ENCODE measurements around the gene BANF2. TPM values are rescaled to one million over a fixed set of nuclear protein-coding genes. Genes with fewer than 3 reads are reported as not detected.
"Not testable (repeated sequence)": the region's sequence is repeated elsewhere in the genome, so short reads cannot be mapped to it uniquely, and the experiment has no call there.

BANF2 gene
- total RNA-seq, 1 donor = not detected

GRCh38 chr20:17706632-17707031 lies 6.9 kb downstream of the BANF2 start:
- Histone ChIP-seq H4K20me1 (ENCODE audit: insufficient read depth, low read length) (no peaks in the 10 kb centered on the region), H3K4me3 (ENCODE audit: insufficient read depth, low read length) (no peak overlapping the region), H3K4me1 (ENCODE audit: insufficient read depth, low read length) (peaks cover 8% of the 10 kb centered on the region), H3K79me2 (ENCODE audit: insufficient read depth, low read length) (no peaks in the 10 kb centered on the region), H3K27ac (ENCODE audit: low read depth, low read length) (no peak overlapping the region), H3K27me3 (ENCODE audit: insufficient read depth, low read length) (no peaks in the 10 kb centered on the region), H3K9me3 (ENCODE audit: low read depth, low read length) (no peaks in the 10 kb centered on the region), H2AFZ (ENCODE audit: low read length) (no peak overlapping the region), H3K36me3 (ENCODE audit: insufficient read depth, low read length) (no peaks in the 10 kb centered on the region), H3K4me2 (ENCODE audit: insufficient read depth, low read length) (no peak overlapping the region)
- no peak for DNase-seq (ENCODE audit: insufficient read length, low spot score, missing footprints)
- no peak for TF ChIP-seq CTCF (IDR thresholded peaks at IDR 0.05; ENCODE audit: extremely low read depth, low read depth, low read length)

- H4K20me1 ChIP-seq (ENCODE audit: insufficient read depth, low read length); H3K27ac ChIP-seq (ENCODE audit: low read depth, low read length); H2AFZ ChIP-seq (ENCODE audit: low read length); H3K4me3 ChIP-seq (ENCODE audit: insufficient read depth, low read length); DNase-seq (ENCODE audit: insufficient read length, low spot score, missing footprints); H3K4me1 ChIP-seq (ENCODE audit: insufficient read depth, low read length); H3K79me2 ChIP-seq (ENCODE audit: insufficient read depth, low read length); H3K36me3 ChIP-seq (ENCODE audit: insufficient read depth, low read length); H3K27me3 ChIP-seq (ENCODE audit: insufficient read depth, low read length); H3K4me2 ChIP-seq (ENCODE audit: insufficient read depth, low read length); H3K9me3 ChIP-seq (ENCODE audit: low read depth, low read length): not testable (repeated sequence)
These were observed 8.2 kb downstream of the BANF2 start for GRCh38 chr20:17707951-17708350.

GRCh38 chr20:17708675-17709360 lies 9.1 kb downstream of the BANF2 start:
- no peaks in the 10 kb centered on the region for H4K20me1 ChIP-seq (ENCODE audit: insufficient read depth, low read length)
- H3K4me3 ChIP-seq (ENCODE audit: insufficient read depth, low read length) = no peak overlapping the region
- no peak overlapping the region for H3K27ac ChIP-seq (ENCODE audit: low read depth, low read length)
- H3K79me2 ChIP-seq (ENCODE audit: insufficient read depth, low read length) = no peaks in the 10 kb centered on the region
- peaks cover 8% of the 10 kb centered on the region for H3K4me1 ChIP-seq (ENCODE audit: insufficient read depth, low read length)
- no peaks in the 10 kb centered on the region for H3K36me3 ChIP-seq (ENCODE audit: insufficient read depth, low read length)
- no peaks in the 10 kb centered on the region for H3K9me3 ChIP-seq (ENCODE audit: low read depth, low read length)
- TF ChIP-seq CTCF (IDR thresholded peaks at IDR 0.05; ENCODE audit: extremely low read depth, low read depth, low read length) = no peak
- no peak overlapping the region for H3K4me2 ChIP-seq (ENCODE audit: insufficient read depth, low read length)
- H2AFZ ChIP-seq (ENCODE audit: low read length) = no peak overlapping the region
- DNase-seq (ENCODE audit: insufficient read length, low spot score, missing footprints) = no peak
- no peaks in the 10 kb centered on the region for H3K27me3 ChIP-seq (ENCODE audit: insufficient read depth, low read length)

- no peak for DNase-seq (ENCODE audit: insufficient read length, low spot score, missing footprints)
- Histone ChIP-seq H3K27ac (ENCODE audit: low read depth, low read length) (no peak overlapping the region), H3K27me3 (ENCODE audit: insufficient read depth, low read length) (no peaks in the 10 kb centered on the region), H3K4me1 (ENCODE audit: insufficient read depth, low read length) (peaks cover 8% of the 10 kb centered on the region), H4K20me1 (ENCODE audit: insufficient read depth, low read length) (no peaks in the 10 kb centered on the region), H3K79me2 (ENCODE audit: insufficient read depth, low read length) (no peaks in the 10 kb centered on the region), H2AFZ (ENCODE audit: low read length) (no peak overlapping the region), H3K4me2 (ENCODE audit: insufficient read depth, low read length) (no peak overlapping the region), H3K36me3 (ENCODE audit: insufficient read depth, low read length) (no peaks in the 10 kb centered on the region), H3K9me3 (ENCODE audit: low read depth, low read length) (no peaks in the 10 kb centered on the region), H3K4me3 (ENCODE audit: insufficient read depth, low read length) (no peak overlapping the region)
- no peak for TF ChIP-seq CTCF (IDR thresholded peaks at IDR 0.05; ENCODE audit: extremely low read depth, low read depth, low read length)
These were observed 9.9 kb downstream of the BANF2 start for GRCh38 chr20:17709361-17710293.

Data from osteoblast (primary cell).